SK-N-SH (cell line): ENCODE measurements around the gene CDKN1B. TPM values are rescaled to one million over a fixed set of nuclear protein-coding genes. Genes with fewer than 3 reads are reported as not detected.

Experiments
- CTCF ChIA-PET: fragments of 300-600, 350-600 bp; formaldehyde crosslinking; extraction: SDS; loops from one replicate; lab custom pipeline; 2021; lab: Yijun Ruan, JAX
- POLR2A ChIA-PET: fragments of 350-600 bp; sonication (Branson Sonifier 250); formaldehyde crosslinking; extraction: SDS; loops from one replicate; lab custom pipeline; 2020; ENCODE audit warnings: antibody characterized with exemption, inconsistent platforms; lab: Yijun Ruan, JAX
- DNase-seq: peaks from one replicate; pipeline ENCODE4 v3.0.0; 2012
- H2AFZ ChIP-seq: fragments of 200-600 bp; sonication (generic); 2 replicates; pipeline ENCODE4 v1.8.1; 2016; ENCODE audit warnings: antibody characterized with exemption, mild to moderate bottlenecking, low read depth
- H3F3A ChIP-seq: fragments of 200-600 bp; sonication (generic); replicated peaks from 2 replicates; pipeline ENCODE3; 2016; ENCODE audit warnings: antibody characterized with exemption, mild to moderate bottlenecking; ENCODE audit not compliant: insufficient read depth
- H3K27ac ChIP-seq, 2 experiments: fragments of 200-500 bp in 1 of 2; fragments of 200-600 bp in 1 of 2; sonication (Bioruptor generic) in 1 of 2; sonication (generic), shearing (Covaris generic) in 1 of 2; 2 replicates each; pipeline versions ENCODE4 v1.5.1 to v1.6.1; 2014 to 2016; ENCODE audit warnings: low read depth in 2 of 2, inconsistent platforms in 1 of 2, low read length in 1 of 2, mild to moderate bottlenecking in 1 of 2, mixed read lengths in 1 of 2
- H3K27me3 ChIP-seq: fragments of 200-600 bp; sonication (generic), shearing (Covaris generic); 2 replicates; pipeline ENCODE4 v1.6.1; 2016; ENCODE audit warnings: mixed run types; ENCODE audit not compliant: insufficient read depth
- H3K36me3 ChIP-seq, 2 experiments: fragments of 200-500 bp in 1 of 2; fragments of 200-600 bp in 1 of 2; sonication (Bioruptor generic) in 1 of 2; sonication (generic) in 1 of 2; replicated peaks in 1 of 2; 2 replicates each; pipeline versions ENCODE3 to v1.5.1; 2014 to 2016; ENCODE audit warnings: low read length in 1 of 2, mild to moderate bottlenecking in 1 of 2; ENCODE audit not compliant: insufficient read depth in 2 of 2, control insufficient read depth in 1 of 2
- H3K4me1 ChIP-seq, 2 experiments: fragments of 200-500 bp in 1 of 2; fragments of 200-600 bp in 1 of 2; sonication (Bioruptor generic) in 1 of 2; sonication (generic), shearing (Covaris generic) in 1 of 2; 2 replicates each; pipeline versions ENCODE4 v1.5.1 to v1.6.1; 2014 to 2016; ENCODE audit warnings: low read depth in 1 of 2, low read length in 1 of 2, mixed run types in 1 of 2; ENCODE audit not compliant: insufficient read depth in 2 of 2, control insufficient read depth in 1 of 2
- H3K4me2 ChIP-seq: fragments of 200-600 bp; sonication (generic), shearing (Covaris generic); 2 replicates; pipeline ENCODE4 v1.6.1; 2017; ENCODE audit warnings: mixed run types
- H3K4me3 ChIP-seq, 2 experiments: fragments of 200-500 bp in 1 of 2; fragments of 200-600 bp in 1 of 2; sonication (Bioruptor generic) in 1 of 2; sonication (generic), shearing (Covaris generic) in 1 of 2; 2 replicates each; pipeline versions ENCODE4 v1.5.1 to v1.8.1; 2014 to 2016; ENCODE audit warnings: low read depth in 2 of 2, inconsistent platforms in 1 of 2, low read length in 1 of 2, mild to moderate bottlenecking in 1 of 2, mixed read lengths in 1 of 2, moderate library complexity in 1 of 2
- H3K79me2 ChIP-seq: fragments of 200-600 bp; sonication (generic); 2 replicates; pipeline ENCODE4 v1.8.1; 2017; ENCODE audit warnings: mild to moderate bottlenecking; ENCODE audit not compliant: insufficient read depth
- H3K9ac ChIP-seq: fragments of 200-600 bp; sonication (generic); 2 replicates; pipeline ENCODE4 v1.6.1; 2017; ENCODE audit warnings: mixed run types
- H3K9me2 ChIP-seq: fragments of 200-600 bp; sonication (generic); 2 replicates; pipeline ENCODE4 v1.6.1; 2017; ENCODE audit warnings: mixed run types
- H3K9me3 ChIP-seq: fragments of 200-600 bp; sonication (generic); 2 replicates; pipeline ENCODE4 v1.6.1; 2017; ENCODE audit warnings: mixed run types, mild to moderate bottlenecking, moderate library complexity
- H4K20me1 ChIP-seq: fragments of 200-600 bp; sonication (generic); 2 replicates; pipeline ENCODE4 v1.6.1; 2017; ENCODE audit warnings: mild to moderate bottlenecking, mixed run types; ENCODE audit not compliant: insufficient read depth
- EP300 ChIP-seq, 2 experiments: IDR thresholded peaks; 2 replicates each; pipeline versions ENCODE4 v1.4.0 to v1.6.1; 2012; ENCODE audit warnings: borderline replicate concordance in 1 of 2, low read depth in 1 of 2, low read length in 1 of 2
- FOSL2 ChIP-seq: IDR thresholded peaks from 2 replicates; pipeline ENCODE4 v1.4.0; 2012; ENCODE audit warnings: low read depth, mild to moderate bottlenecking, moderate library complexity, borderline replicate concordance
- FOXJ3 ChIP-seq: sonication (generic); formaldehyde crosslinking; IDR thresholded peaks from 2 replicates; pipeline ENCODE4 v1.5.1; 2020; ENCODE audit warnings: mild to moderate bottlenecking, missing genetic modification reagents
- GABPA ChIP-seq: IDR thresholded peaks from 2 replicates; pipeline ENCODE4 v1.4.0; 2012; ENCODE audit warnings: low read depth, mild to moderate bottlenecking
- RXRA ChIP-seq: IDR thresholded peaks from 2 replicates; pipeline ENCODE4 v1.4.0; 2012; ENCODE audit warnings: low read depth, mild to moderate bottlenecking, borderline replicate concordance
- TAF1 ChIP-seq: IDR thresholded peaks from 2 replicates; pipeline ENCODE4 v1.6.1; 2012; ENCODE audit warnings: low read depth, mild to moderate bottlenecking, low read length, moderate library complexity, borderline replicate concordance
- WGBS: methylation state at CpG from one replicate; pipeline ENCODE4 v1.1.6; 2017; ENCODE audit warnings: low lambda C conversion rate; 5-methylcytosine and 5-hydroxymethylcytosine counted together
- polyA plus RNA-seq, 3 experiments: library from polyadenylated mRNA; depleted of rRNA; stranded (reverse); fragments of >200 nt; gene quantifications; 2 replicates each; pipeline ENCODE4 v1.2.3, GENCODE V29; 2012
- TF ChIP-seq, protein P1 (sequence below): IDR thresholded peaks from 2 replicates; pipeline ENCODE4; 2012
- TF ChIP-seq, protein P2 (sequence below): IDR thresholded peaks from 2 replicates; pipeline ENCODE4 v1.6.1; 2012; ENCODE audit warnings: mild to moderate bottlenecking, low read depth, low read length, moderate library complexity
- TF ChIP-seq, protein P3 (sequence below): fragments of 150-350 bp; IDR thresholded peaks from 2 replicates; pipeline ENCODE4 v1.6.1; 2016; ENCODE audit warnings: mild to moderate bottlenecking, low read depth, low read length
- TF ChIP-seq, protein P4 (sequence below): IDR thresholded peaks from 2 replicates; pipeline ENCODE4 v1.4.0; 2012; ENCODE audit warnings: low read depth, borderline replicate concordance

CDKN1B gene
- polyA plus RNA-seq, 1 of the 3 experiments (the other 2 are of a cell fraction): 9.2 TPM

DNA sequence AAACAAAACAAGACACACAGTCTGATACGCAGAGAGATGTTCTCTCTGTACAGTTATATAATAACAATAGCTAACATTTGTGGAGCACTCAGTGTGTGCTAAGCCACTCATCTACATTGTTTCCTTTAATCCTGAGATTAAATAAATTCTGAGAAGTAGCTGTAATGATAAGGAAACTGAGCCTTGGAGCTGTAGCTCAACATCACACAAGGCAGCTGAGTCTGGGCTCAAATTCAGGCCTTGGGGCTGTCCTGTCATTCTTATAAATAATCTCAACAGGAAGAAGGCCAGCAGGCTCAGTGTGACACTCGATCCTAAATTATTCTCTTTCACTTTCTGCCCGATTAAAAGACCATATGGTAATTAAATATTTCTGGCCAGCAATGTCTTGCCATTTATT is 24.5 kb downstream of the CDKN1B start:
- no peaks in the 10 kb centered on the region for H4K20me1 ChIP-seq
- DNase-seq: no peak
- TF ChIP-seq GABPA (no peak), FOSL2 (no peak), RXRA (no peak)
- TF ChIP-seq, protein P1, sequence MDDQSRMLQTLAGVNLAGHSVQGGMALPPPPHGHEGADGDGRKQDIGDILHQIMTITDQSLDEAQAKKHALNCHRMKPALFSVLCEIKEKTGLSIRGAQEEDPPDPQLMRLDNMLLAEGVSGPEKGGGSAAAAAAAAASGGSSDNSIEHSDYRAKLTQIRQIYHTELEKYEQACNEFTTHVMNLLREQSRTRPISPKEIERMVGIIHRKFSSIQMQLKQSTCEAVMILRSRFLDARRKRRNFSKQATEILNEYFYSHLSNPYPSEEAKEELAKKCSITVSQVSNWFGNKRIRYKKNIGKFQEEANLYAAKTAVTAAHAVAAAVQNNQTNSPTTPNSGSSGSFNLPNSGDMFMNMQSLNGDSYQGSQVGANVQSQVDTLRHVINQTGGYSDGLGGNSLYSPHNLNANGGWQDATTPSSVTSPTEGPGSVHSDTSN: no peak
- H3K79me2 ChIP-seq: peaks cover 47% of the 10 kb centered on the region
- H3K27me3 ChIP-seq: no peaks in the 10 kb centered on the region
- ChIA-PET POLR2A (interaction anchor here (0.9 kb wide), 1 partner anchor 16 kb away, joined by 3 read pairs; no protein-coding TSS in a partner anchor), CTCF (no interaction called here)
- peak overlapping the region; percentile 32 for H2AFZ ChIP-seq
- peak overlapping the region in 1 of 2 experiments; percentile 23; a peak in 1 of 4 replicates for H3K27ac ChIP-seq
- H3K36me3 ChIP-seq: no peaks in the 10 kb centered on the region
- peak overlapping the region in 1 of 2 experiments; percentile 24; a peak in 2 of 4 replicates for H3K4me3 ChIP-seq
- peaks cover 4 to 5% of the 10 kb centered on the region in 2 experiments; a peak in 2 of 4 replicates for H3K4me1 ChIP-seq
- H3K9ac ChIP-seq: peak overlapping the region; percentile 29; the same call in 1 of the 2 replicates
- H3K9me2 ChIP-seq: no peaks in the 10 kb centered on the region
- no peaks in the 10 kb centered on the region for H3K9me3 ChIP-seq
- H3K4me2 ChIP-seq: peak overlapping the region; percentile 66
- WGBS: 61% methylated on average over 3 of the region's 3 CpGs
- peaks cover 3% of the 10 kb centered on the region for H3F3A ChIP-seq

DNA sequence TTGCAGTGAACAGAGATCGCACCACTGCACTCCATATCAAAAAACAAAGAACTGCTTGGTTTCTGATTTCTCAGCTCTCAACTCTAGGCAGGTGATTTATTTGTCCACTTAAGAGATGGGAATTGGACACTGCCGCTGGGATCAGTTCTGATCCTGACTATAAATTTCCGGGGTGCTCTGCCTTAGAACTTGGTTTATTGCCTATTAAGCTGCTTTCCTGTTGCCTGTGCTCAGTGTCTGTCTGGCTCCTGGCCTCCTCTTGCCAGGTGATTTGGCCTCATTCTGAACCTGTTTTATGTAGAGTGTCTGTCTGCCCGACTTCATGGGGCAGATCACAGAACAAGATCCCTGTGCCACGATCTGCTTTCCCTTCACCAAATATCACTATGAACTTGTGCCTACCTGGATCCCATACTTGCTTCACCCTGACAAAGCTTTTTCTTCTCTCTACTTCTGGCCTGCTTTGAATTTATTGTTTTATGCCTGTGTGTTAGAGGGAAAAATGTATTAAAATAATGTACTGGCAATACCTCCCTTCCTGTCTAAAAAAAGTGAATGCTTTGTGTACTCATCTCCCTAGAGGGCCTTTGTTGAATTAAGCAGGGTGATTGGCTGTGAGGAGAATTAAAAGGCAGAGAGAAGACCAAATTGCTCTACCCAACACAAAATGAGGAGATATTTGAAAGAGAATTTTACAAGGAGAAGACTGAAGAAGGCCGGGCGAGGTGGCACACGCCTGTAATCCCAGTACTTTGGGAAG is 27.6 kb downstream of the CDKN1B start:
- Histone ChIP-seq H3K9ac (no peak overlapping the region), H3F3A (no peaks in the 10 kb centered on the region), H3K4me2 (no peak overlapping the region), H3K79me2 (peaks cover 21% of the 10 kb centered on the region), H3K9me2 (no peaks in the 10 kb centered on the region), H3K27ac (no peak overlapping the region), H3K36me3 (no peaks in the 10 kb centered on the region), H3K4me3 (no peak overlapping the region), H4K20me1 (no peaks in the 10 kb centered on the region), H3K9me3 (no peaks in the 10 kb centered on the region), H2AFZ (no peak overlapping the region), H3K27me3 (no peaks in the 10 kb centered on the region), H3K4me1 (peaks cover 4 to 10% of the 10 kb centered on the region in 2 experiments; a peak in 2 of 4 replicates)
- ChIA-PET POLR2A (no interaction called here), CTCF (interaction anchor here (5.2 kb wide), 1 partner anchor 8 kb away, joined by 39 read pairs; no protein-coding TSS in a partner anchor)
- TF ChIP-seq, protein P2, sequence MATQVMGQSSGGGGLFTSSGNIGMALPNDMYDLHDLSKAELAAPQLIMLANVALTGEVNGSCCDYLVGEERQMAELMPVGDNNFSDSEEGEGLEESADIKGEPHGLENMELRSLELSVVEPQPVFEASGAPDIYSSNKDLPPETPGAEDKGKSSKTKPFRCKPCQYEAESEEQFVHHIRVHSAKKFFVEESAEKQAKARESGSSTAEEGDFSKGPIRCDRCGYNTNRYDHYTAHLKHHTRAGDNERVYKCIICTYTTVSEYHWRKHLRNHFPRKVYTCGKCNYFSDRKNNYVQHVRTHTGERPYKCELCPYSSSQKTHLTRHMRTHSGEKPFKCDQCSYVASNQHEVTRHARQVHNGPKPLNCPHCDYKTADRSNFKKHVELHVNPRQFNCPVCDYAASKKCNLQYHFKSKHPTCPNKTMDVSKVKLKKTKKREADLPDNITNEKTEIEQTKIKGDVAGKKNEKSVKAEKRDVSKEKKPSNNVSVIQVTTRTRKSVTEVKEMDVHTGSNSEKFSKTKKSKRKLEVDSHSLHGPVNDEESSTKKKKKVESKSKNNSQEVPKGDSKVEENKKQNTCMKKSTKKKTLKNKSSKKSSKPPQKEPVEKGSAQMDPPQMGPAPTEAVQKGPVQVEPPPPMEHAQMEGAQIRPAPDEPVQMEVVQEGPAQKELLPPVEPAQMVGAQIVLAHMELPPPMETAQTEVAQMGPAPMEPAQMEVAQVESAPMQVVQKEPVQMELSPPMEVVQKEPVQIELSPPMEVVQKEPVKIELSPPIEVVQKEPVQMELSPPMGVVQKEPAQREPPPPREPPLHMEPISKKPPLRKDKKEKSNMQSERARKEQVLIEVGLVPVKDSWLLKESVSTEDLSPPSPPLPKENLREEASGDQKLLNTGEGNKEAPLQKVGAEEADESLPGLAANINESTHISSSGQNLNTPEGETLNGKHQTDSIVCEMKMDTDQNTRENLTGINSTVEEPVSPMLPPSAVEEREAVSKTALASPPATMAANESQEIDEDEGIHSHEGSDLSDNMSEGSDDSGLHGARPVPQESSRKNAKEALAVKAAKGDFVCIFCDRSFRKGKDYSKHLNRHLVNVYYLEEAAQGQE: no peak
- TF ChIP-seq FOXJ3 (no peak), RXRA (no peak), TAF1 (no peak), EP300 (IDR thresholded peaks at IDR 0.05; ENCODE audit: borderline replicate concordance in 1 of 2, low read depth in 1 of 2, low read length in 1 of 2) (no peak)
- TF ChIP-seq, protein P3, sequence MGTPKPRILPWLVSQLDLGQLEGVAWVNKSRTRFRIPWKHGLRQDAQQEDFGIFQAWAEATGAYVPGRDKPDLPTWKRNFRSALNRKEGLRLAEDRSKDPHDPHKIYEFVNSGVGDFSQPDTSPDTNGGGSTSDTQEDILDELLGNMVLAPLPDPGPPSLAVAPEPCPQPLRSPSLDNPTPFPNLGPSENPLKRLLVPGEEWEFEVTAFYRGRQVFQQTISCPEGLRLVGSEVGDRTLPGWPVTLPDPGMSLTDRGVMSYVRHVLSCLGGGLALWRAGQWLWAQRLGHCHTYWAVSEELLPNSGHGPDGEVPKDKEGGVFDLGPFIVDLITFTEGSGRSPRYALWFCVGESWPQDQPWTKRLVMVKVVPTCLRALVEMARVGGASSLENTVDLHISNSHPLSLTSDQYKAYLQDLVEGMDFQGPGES: no peak
- TF ChIP-seq, protein P4, sequence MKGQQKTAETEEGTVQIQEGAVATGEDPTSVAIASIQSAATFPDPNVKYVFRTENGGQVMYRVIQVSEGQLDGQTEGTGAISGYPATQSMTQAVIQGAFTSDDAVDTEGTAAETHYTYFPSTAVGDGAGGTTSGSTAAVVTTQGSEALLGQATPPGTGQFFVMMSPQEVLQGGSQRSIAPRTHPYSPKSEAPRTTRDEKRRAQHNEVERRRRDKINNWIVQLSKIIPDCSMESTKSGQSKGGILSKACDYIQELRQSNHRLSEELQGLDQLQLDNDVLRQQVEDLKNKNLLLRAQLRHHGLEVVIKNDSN: no peak
- DNase-seq: no peak
- WGBS: 87% methylated on average over 8 of the region's 8 CpGs
